Lower leg skin (tissue), 4 donors: ENCODE measurements around the gene BBS9. TPM values are rescaled to one million over a fixed set of nuclear protein-coding genes. Genes with fewer than 3 reads are reported as not detected.

Source experiments
- DNase-seq, 2 donors: peaks; one replicate each; pipeline ENCODE4 v3.0.0-alpha.2; 2019; ENCODE audit warnings: low spot score in 2 of 2
- H3K4me3 ChIP-seq: fragments of 200-600 bp; sonication (generic); 2 replicates; pipeline ENCODE4 v1.5.1; 2017; ENCODE audit warnings: mild to moderate bottlenecking, low read depth; ENCODE audit not compliant: poor library complexity, severe bottlenecking
- POLR2A ChIP-seq, 2 donors: fragments of 450-650 bp; IDR thresholded peaks; one replicate each; pipeline ENCODE4 v1.6.1; 2016 to 2017; ENCODE audit warnings: antibody characterized with exemption in 2 of 2, mild to moderate bottlenecking in 1 of 2, moderate library complexity in 1 of 2
- WGBS, 2 donors: methylation state at CpG; one replicate each; pipeline ENCODE4 v1.1.5; 2018; 5-methylcytosine and 5-hydroxymethylcytosine counted together
- intact Hi-C: fragments of 100-400 bp; cut with DNase I; formaldehyde crosslinking; loops from one replicate; pipeline ENCODE4 v1.15.0; 2023; ENCODE audit warnings: low total_unique reads
- total RNA-seq, 4 donors: library from RNA; depleted of rRNA; stranded (reverse); fragments of >200 nt; gene quantifications; one replicate each; pipeline ENCODE4 v1.1.0, GENCODE V29; 2016
- TF ChIP-seq, protein P1 (sequence below), 3 donors: fragments of 450-650 bp; IDR thresholded peaks; one replicate each; pipeline ENCODE4 v1.5.1; 2016; ENCODE audit warnings: antibody characterized with exemption in 3 of 3, mild to moderate bottlenecking in 3 of 3, moderate library complexity in 2 of 3

BBS9 gene
- total RNA-seq, 4 donors from 2014 or later, result 10.1 to 25.1 (median 11.2) TPM

DNA sequence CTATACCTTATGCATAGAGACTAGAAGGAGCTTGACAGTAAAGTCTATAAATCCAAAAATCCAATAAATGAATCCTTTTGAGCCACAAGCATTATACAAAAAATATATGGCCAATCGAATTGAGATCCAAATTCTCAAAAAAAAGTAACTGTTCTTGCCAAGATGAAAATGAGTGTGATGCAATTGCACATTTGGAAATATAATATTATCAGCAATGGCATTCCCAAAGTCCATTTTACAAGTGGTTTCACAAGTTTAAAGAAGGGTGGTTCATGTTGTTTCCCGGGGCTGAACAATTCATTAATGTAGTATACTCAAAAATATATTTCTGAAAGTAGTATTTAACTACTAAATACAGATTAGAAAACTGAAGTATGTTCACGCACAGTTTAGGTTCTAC lies 27.5 kb upstream of the BBS9 start:
- no peak overlapping the region for H3K4me3 ChIP-seq
- intact Hi-C loops, result loop anchor here (1.0 kb wide), 1 partner anchor 10 kb away; no protein-coding TSS in a partner anchor
- DNase-seq, result no peak
- 82 to 84% methylated on average over 3 of the region's 3 CpGs for WGBS, 2 donors
- TF ChIP-seq, protein P1, sequence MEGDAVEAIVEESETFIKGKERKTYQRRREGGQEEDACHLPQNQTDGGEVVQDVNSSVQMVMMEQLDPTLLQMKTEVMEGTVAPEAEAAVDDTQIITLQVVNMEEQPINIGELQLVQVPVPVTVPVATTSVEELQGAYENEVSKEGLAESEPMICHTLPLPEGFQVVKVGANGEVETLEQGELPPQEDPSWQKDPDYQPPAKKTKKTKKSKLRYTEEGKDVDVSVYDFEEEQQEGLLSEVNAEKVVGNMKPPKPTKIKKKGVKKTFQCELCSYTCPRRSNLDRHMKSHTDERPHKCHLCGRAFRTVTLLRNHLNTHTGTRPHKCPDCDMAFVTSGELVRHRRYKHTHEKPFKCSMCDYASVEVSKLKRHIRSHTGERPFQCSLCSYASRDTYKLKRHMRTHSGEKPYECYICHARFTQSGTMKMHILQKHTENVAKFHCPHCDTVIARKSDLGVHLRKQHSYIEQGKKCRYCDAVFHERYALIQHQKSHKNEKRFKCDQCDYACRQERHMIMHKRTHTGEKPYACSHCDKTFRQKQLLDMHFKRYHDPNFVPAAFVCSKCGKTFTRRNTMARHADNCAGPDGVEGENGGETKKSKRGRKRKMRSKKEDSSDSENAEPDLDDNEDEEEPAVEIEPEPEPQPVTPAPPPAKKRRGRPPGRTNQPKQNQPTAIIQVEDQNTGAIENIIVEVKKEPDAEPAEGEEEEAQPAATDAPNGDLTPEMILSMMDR (IDR thresholded peaks at IDR 0.05), result no peak
- no peak for TF ChIP-seq POLR2A (IDR thresholded peaks at IDR 0.05)

DNA sequence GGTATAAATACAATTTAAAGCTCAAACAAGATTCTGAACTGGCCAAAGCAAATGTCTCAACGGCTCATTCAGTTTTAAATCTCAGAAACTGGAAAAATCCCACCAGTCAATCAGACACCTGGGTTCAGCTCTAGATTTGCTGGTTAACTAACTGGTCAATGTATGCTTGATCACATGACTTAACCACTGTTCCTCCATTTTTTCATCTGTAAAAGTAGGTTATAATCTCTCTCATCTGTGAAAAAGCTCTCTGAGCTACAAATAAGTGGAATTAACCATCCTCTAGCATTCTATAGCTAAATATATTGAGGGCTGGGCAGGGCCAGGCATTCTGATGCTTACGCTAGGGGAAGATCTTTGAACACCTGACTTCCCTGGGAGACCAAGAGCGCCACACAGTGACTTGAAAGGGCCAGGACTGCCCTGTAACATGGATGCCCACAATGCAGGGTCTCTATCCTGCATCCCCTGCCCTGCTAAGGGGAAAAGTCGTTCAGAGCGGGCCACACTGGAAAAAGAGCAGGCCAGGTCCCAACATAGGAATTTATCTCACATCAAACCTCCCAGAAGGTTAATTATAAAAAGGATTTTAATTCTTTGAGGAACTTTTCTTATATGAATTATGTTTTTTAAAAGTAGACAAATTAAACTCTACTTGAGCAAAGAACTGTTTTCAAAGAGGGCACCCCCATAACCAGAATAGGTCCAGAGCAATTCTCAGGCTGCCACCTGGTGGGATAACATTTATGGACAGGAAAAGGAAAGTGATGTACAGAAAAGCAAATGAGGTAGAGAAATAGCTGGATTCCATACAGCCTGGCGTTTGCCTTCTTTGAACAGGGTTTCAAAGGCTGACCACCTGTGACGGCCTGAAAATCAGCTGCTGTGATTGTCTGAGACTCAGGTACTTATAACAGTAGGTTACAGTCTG lies 22.0 kb upstream of the BBS9 start:
- intact Hi-C loops, result no loop called here
- no peak overlapping the region for H3K4me3 ChIP-seq
- DNase-seq, result no peak
- 48 to 49% methylated on average over 7 of the region's 7 CpGs for WGBS, 2 donors
- TF ChIP-seq, protein P1 (IDR thresholded peaks at IDR 0.05), result no peak
- TF ChIP-seq POLR2A (IDR thresholded peaks at IDR 0.05), result no peak

DNA sequence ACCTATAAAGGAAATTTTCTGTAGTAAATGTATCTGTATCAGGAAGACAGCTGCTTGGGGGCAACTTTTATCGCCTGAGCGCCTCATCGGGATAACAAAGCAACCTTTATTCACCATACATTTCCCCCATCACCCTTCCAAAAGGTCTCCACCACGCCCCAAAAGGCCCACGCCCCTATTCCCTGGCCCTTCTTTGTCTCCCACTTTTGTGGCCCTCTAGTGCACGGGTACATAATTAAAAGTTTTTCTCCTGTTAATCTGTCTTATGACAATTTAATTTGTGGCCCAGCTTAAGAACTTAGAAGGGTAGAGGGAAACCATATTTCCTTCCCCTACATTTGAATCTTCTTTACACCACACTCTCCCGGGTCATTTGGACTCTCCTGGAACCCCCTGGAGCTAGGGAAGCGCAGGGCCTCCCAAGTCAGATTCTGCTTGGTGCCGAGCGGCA lies 20.8 kb upstream of the BBS9 start:
- WGBS, 2 donors, result 1% methylated on average over 10 of the region's 10 CpGs
- TF ChIP-seq, protein P1 (IDR thresholded peaks at IDR 0.05), result no peak
- no peak for TF ChIP-seq POLR2A (IDR thresholded peaks at IDR 0.05)
- intact Hi-C loops, result no loop called here
- H3K4me3 ChIP-seq, result peak overlapping the region; percentile 91
- no peak for DNase-seq

DNA sequence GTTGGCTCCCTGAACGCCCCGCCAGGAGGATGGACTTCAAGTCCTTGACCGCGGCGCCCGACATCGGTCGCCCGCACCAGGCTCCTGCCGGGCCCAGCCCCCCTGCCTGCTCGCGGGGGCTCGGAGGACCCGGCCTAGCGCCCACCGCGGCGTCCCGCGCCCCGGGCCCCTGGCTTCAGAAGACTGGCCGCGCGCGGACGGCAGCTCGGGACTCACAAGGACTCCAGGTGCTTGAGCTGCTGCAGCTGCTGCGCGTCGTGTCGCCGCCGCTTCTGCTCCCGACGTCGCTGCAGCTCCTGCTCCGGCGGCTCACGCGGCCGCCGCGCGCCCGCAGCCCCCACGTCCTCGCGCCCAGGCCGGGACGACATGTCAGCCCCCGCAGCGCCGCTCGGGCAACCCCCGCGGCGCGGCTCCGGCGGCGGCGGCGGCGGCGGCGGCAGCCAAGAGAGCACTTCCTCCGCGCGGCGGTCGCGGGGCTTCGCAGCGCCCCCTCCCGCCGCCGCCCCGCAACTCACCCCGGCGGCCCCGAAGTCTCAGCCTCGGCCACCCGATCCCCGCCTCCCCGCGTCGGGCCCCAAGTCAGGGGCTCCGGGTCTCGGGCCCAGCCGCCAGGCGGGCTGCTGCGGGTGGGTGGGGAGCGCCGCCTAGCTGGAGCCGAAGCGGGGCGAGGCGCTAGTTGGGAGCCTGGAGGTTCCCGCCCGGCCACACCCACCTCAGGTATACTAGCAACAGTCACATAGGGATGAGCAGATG lies 20.2 kb upstream of the BBS9 start, which contains the start of gene RP9:
Gene RP9, minus strand, starts transcription at position 400 of the 753 bp plus-strand sequence. Its CDS starts 32 bp downstream, at position 368.
- 0 to 1% methylated on average over 25 to 63 of the region's 100 CpGs for WGBS, 2 donors
- peak within 1 kb of the TSS; percentile 91 for H3K4me3 ChIP-seq
- DNase-seq, result peak; percentile 20 to 90
- intact Hi-C loops, result no loop called here
- TF ChIP-seq, protein P1 (IDR thresholded peaks at IDR 0.05), result no peak
- TF ChIP-seq POLR2A (IDR thresholded peaks at IDR 0.05), result no peak

DNA sequence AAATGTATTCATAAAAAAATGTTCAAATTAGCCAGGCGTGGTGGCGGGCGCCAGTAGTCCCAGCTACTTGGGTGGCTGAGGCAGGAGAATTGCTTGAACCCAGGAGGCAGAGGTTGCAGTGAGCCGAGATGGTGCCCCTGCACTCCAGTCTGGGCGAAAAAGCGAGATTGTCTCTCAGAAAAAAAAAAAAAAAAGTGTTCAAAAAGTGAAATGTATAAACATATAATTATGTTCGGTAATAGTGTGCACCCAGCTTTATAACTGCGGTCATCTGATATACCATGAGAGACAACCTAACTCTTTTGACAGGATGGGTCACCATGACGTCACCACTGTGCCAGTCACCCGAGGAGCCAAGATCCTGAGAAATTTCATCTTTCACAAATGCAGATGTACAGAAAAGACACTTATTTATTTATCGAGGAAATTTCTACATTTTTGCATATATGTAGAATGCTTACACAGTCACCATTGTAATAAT lies 19.6 kb upstream of the BBS9 start:
- H3K4me3 ChIP-seq, result peak overlapping the region; percentile 91
- intact Hi-C loops, result no loop called here
- TF ChIP-seq POLR2A (IDR thresholded peaks at IDR 0.05), result no peak
- TF ChIP-seq, protein P1 (IDR thresholded peaks at IDR 0.05), result no peak
- WGBS, 2 donors, result 13 to 16% methylated on average over 11 of the region's 11 CpGs
- DNase-seq, result no peak
